HG03575 (cell line): ENCODE data around the gene CCDC183.

ENCODE experiments used
- ATAC-seq: cut with Tn5 transposase; IDR thresholded peaks from one replicate; pipeline ENCODE4 v1.9.1; 2021; ENCODE audit not compliant: unreplicated experiment, insufficient number of reproducible peaks, low FRiP score; ENCODE audit errors: extremely low read depth

Gene CCDC183

DNA sequence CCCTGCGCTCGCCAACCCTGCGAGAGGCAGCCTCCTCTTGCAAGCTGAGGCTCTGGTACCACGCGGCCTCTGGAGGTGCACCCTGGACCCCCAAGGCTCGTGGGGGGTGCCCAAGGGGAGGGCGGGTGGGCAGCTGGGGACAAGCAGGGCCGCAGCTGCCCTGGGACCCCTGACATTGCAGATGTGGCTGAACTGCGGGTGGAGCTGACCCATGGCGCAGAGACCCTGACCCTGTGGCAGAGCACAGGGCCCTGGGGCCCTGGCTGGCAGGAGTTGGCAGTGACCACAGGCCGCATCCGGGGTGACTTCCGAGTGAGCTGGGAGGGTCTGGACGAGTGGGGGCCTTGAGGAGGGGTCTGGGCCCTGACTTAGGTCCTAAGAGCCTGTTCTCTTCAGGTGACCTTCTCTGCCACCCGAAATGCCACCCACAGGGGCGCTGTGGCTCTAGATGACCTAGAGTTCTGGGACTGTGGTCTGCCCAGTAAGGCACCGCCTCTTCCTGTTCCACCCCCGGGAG lies 57.5 kb downstream of the CCDC183 start:
- no peak for ATAC-seq

- no peak for ATAC-seq
Measured at GRCh38 chr9:136854113-136854841, 58.1 kb downstream of the CCDC183 start.

GRCh38 chr9:136854842-136855460 lies 58.8 kb downstream of the CCDC183 start:
- no peak for ATAC-seq

GRCh38 chr9:136855461-136856078 lies 59.4 kb downstream of the CCDC183 start:
- no peak for ATAC-seq

DNA sequence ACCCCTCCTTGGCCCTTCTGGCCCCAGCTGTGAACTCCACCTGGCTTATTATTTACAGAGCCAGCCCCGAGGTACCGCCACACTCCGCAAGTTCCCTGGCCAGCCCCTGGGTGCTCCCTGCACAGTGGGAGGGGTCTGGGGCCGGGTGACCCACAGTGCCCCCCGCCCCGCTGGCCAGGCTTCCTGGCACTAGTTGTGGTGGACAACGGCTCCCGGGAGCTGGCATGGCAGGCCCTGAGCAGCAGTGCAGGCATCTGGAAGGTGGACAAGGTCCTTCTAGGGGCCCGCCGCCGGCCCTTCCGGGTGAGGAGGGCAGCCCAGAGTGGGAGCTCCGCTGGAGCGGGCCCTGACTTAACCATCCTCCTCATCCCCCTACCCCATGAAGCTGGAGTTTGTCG lies 59.9 kb downstream of the CCDC183 start:
- ATAC-seq: no peak

DNA sequence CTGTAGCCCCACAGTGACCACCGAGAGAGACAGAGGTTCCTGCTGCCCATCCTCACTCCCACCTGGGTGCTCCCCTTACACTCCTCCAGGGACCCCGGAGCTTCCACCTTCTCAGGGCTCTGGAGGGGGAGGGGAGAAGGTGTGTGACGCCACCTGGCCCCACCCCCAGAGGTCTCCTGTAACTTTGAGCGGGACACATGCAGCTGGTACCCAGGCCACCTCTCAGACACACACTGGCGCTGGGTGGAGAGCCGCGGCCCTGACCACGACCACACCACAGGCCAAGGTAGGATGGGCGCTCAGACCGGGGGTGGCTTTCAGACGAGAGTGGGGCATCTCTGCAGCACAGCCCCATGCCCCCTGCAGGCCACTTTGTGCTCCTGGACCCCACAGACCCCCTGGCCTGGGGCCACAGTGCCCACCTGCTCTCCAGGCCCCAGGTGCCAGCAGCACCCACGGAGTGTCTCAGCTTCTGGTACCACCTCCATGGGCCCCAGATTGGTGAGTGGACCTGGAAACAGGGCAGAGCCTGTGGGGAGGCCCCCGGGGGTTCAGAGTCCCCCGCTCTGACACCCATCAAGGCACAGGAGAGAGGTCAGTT lies 60.5 kb downstream of the CCDC183 start:
- ATAC-seq: no peak

DNA sequence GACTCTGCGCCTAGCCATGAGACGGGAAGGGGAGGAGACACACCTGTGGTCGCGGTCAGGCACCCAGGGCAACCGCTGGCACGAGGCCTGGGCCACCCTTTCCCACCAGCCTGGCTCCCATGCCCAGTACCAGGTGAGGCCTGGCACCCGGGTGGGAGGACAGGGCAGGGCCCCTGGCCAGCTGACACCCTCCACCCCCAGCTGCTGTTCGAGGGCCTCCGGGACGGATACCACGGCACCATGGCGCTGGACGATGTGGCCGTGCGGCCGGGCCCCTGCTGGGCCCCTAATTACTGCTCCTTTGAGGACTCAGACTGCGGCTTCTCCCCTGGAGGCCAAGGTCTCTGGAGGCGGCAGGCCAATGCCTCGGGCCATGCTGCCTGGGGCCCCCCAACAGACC lies 61.0 kb downstream of the CCDC183 start:
- ATAC-seq: no peak
